Measurements from ENCODE around the gene ODC1.

GRCh38 chr2:10489842-10490555 lies 41.9 kb upstream of the ODC1 start:
- TF ChIP-seq CTCF (IDR thresholded peaks at IDR 0.05) (no peak), POLR2A (IDR thresholded peaks at IDR 0.05) (no peak), EP300 (IDR thresholded peaks at IDR 0.05) (no peak)
